H9 (cell line): ENCODE data around the gene UCP2. TPM values are rescaled to one million over a fixed set of nuclear protein-coding genes. Genes with fewer than 3 reads are reported as not detected.

Source experiments
- DNase-seq: peaks from one replicate; pipeline ENCODE4 v3.0.0-alpha.2; 2017
- H2AFZ ChIP-seq: one replicate; pipeline ENCODE4 v1.6.1; 2013; ENCODE audit warnings: mild to moderate bottlenecking, low read length, control low read depth, moderate library complexity
- H2AK5ac ChIP-seq: 2 replicates; pipeline ENCODE4 v1.6.1; 2013; ENCODE audit warnings: low read length, control low read depth, mixed read lengths; ENCODE audit not compliant: insufficient read length
- H2BK120ac ChIP-seq: one replicate; pipeline ENCODE4 v1.6.1; 2013; ENCODE audit warnings: low read depth, mild to moderate bottlenecking, low read length, control low read depth, inconsistent platforms; ENCODE audit not compliant: poor library complexity, severe bottlenecking
- H2BK12ac ChIP-seq: 2 replicates; pipeline ENCODE4 v1.6.1; 2013; ENCODE audit warnings: low read length, control low read depth, mixed read lengths, low read depth; ENCODE audit not compliant: insufficient read length
- H2BK15ac ChIP-seq: 2 replicates; pipeline ENCODE4 v1.6.1; 2013; ENCODE audit warnings: low read depth, low read length, control low read depth
- H2BK20ac ChIP-seq: one replicate; pipeline ENCODE4 v1.6.1; 2013; ENCODE audit warnings: low read depth, mild to moderate bottlenecking, low read length, control low read depth, inconsistent platforms; ENCODE audit not compliant: poor library complexity, severe bottlenecking
- H2BK5ac ChIP-seq: 2 replicates; pipeline ENCODE4 v1.6.1; 2013; ENCODE audit warnings: low read length, control low read depth, mixed read lengths; ENCODE audit not compliant: insufficient read length
- H3K14ac ChIP-seq: 2 replicates; pipeline ENCODE4 v1.6.1; 2013; ENCODE audit warnings: low read length, control low read depth; ENCODE audit not compliant: insufficient read depth
- H3K18ac ChIP-seq: 2 replicates; pipeline ENCODE4 v1.6.1; 2013; ENCODE audit warnings: low read depth, mild to moderate bottlenecking, mixed read lengths, low read length, control low read depth; ENCODE audit not compliant: insufficient read length
- H3K23ac ChIP-seq: 2 replicates; pipeline ENCODE4 v1.6.1; 2013; ENCODE audit warnings: low read length, control low read depth, mixed read lengths, low read depth; ENCODE audit not compliant: insufficient read length
- H3K23me2 ChIP-seq: 2 replicates; pipeline ENCODE4 v1.6.1; 2013; ENCODE audit warnings: low read depth, mild to moderate bottlenecking, mixed read lengths, low read length, control low read depth; ENCODE audit not compliant: insufficient read length, poor library complexity, severe bottlenecking
- H3K27ac ChIP-seq: 2 replicates; pipeline ENCODE4 v1.5.1; 2013; ENCODE audit warnings: low read length, control low read depth, mixed read lengths, low read depth; ENCODE audit not compliant: insufficient read length
- H3K27me3 ChIP-seq: 2 replicates; pipeline ENCODE4 v1.6.1; 2013; ENCODE audit warnings: low read length, control low read depth, inconsistent platforms; ENCODE audit not compliant: insufficient read depth
- H3K4ac ChIP-seq: 2 replicates; pipeline ENCODE4 v1.6.1; 2013; ENCODE audit warnings: low read depth, mild to moderate bottlenecking, control low read depth, inconsistent platforms, low read length, moderate library complexity
- H3K4me1 ChIP-seq: 2 replicates; pipeline ENCODE4 v1.6.1; 2013; ENCODE audit warnings: low read length, control low read depth, inconsistent platforms; ENCODE audit not compliant: insufficient read depth
- H3K4me2 ChIP-seq: 2 replicates; pipeline ENCODE4 v1.6.1; 2013; ENCODE audit warnings: low read length, control low read depth, mixed read lengths; ENCODE audit not compliant: insufficient read length, insufficient read depth
- H3K56ac ChIP-seq: 2 replicates; pipeline ENCODE4 v1.6.1; 2013; ENCODE audit warnings: low read depth, mild to moderate bottlenecking, mixed read lengths, low read length, control low read depth; ENCODE audit not compliant: insufficient read length
- H3K79me1 ChIP-seq: 2 replicates; pipeline ENCODE4 v1.6.1; 2013; ENCODE audit warnings: low read depth, mild to moderate bottlenecking, moderate library complexity, low read length, control low read depth, inconsistent platforms; ENCODE audit not compliant: insufficient read depth, poor library complexity, severe bottlenecking
- H3K79me2 ChIP-seq: 2 replicates; pipeline ENCODE4 v1.6.1; 2013; ENCODE audit warnings: low read length, control low read depth, inconsistent platforms; ENCODE audit not compliant: insufficient read depth
- H3K9ac ChIP-seq: 2 replicates; pipeline ENCODE4 v1.6.1; 2013; ENCODE audit warnings: low read length, control low read depth, mixed read lengths; ENCODE audit not compliant: insufficient read length; ENCODE audit errors: extremely low read depth
- H3K9me3 ChIP-seq: one replicate; pipeline ENCODE4 v1.6.1; 2013; ENCODE audit warnings: low read depth, low read length, inconsistent platforms; ENCODE audit not compliant: control insufficient read depth
- H3T11ph ChIP-seq: one replicate; pipeline ENCODE4 v1.6.1; 2013; ENCODE audit warnings: mild to moderate bottlenecking, low read length, control low read depth, inconsistent platforms
- H4K20me1 ChIP-seq: one replicate; pipeline ENCODE4 v1.6.1; 2013; ENCODE audit not compliant: control insufficient read depth, insufficient read length, insufficient read depth
- H4K5ac ChIP-seq: 2 replicates; pipeline ENCODE4 v1.6.1; 2013; ENCODE audit warnings: low read depth, mild to moderate bottlenecking, mixed read lengths, low read length, control low read depth; ENCODE audit not compliant: insufficient read length
- H4K8ac ChIP-seq: replicated peaks from 2 replicates; pipeline ENCODE4 v1.6.1; 2013; ENCODE audit warnings: low read length, control low read depth, mixed read lengths, low read depth; ENCODE audit not compliant: insufficient read length
- H4K91ac ChIP-seq: 2 replicates; pipeline ENCODE4 v1.6.1; 2013; ENCODE audit warnings: low read depth, mild to moderate bottlenecking, moderate library complexity, mixed read lengths, low read length, control low read depth; ENCODE audit not compliant: insufficient read length
- H3K27ac Mint-ChIP-seq, 3 experiments: 2 replicates in 2 of 3; 3 replicates in 1 of 3; pipeline ENCODE4 v1.8.0; 2020 to 2021; ENCODE audit warnings: mixed read lengths in 3 of 3, mild to moderate bottlenecking in 1 of 3, moderate library complexity in 1 of 3
- H3K27me3 Mint-ChIP-seq: 2 replicates; pipeline ENCODE4 v1.8.0; 2021; ENCODE audit warnings: low read depth, mild to moderate bottlenecking, moderate library complexity, mixed read lengths
- H3K36me3 Mint-ChIP-seq, 3 experiments: 2 replicates in 2 of 3; 3 replicates in 1 of 3; pipeline ENCODE4 v1.8.0; 2020 to 2021; ENCODE audit warnings: low read depth in 3 of 3, mixed read lengths in 3 of 3; ENCODE audit not compliant: insufficient read depth in 1 of 3
- H3K4me1 Mint-ChIP-seq, 2 experiments: 2 replicates each; pipeline ENCODE4 v1.8.0; 2020; ENCODE audit warnings: mixed read lengths in 2 of 2
- H3K4me3 Mint-ChIP-seq, 2 experiments: 2 replicates in 1 of 2; 3 replicates in 1 of 2; pipeline ENCODE4 v1.8.0; 2020 to 2021; ENCODE audit warnings: mild to moderate bottlenecking in 2 of 2, mixed read lengths in 2 of 2, moderate library complexity in 1 of 2
- H3K9me3 Mint-ChIP-seq, 2 experiments: 2 replicates in 1 of 2; 3 replicates in 1 of 2; pipeline ENCODE4 v1.8.0; 2020; ENCODE audit warnings: mild to moderate bottlenecking in 2 of 2, mixed read lengths in 2 of 2, moderate library complexity in 1 of 2
- CTCF ChIP-seq: fragments of 200-600 bp; sonication (generic); conservative IDR thresholded peaks from 3 replicates; pipeline ENCODE4 v1.8.0; 2021; ENCODE audit warnings: antibody characterized with exemption, mild to moderate bottlenecking
- WGBS: extraction: QIAGEN DNeasy Blood & Tissue Kit; methylation state at CpG from one replicate; pipeline ENCODE4 v1.1.7; 2013; ENCODE audit warnings: missing lambda C conversion rate, low lambda C conversion rate, mixed read lengths; ENCODE audit not compliant: insufficient read length; ENCODE audit errors: extremely low coverage; 5-methylcytosine and 5-hydroxymethylcytosine counted together
- total RNA-seq: library from RNA; stranded (reverse); gene quantifications from 2 replicates; pipeline ENCODE4 v1.2.1, GENCODE V29; 2021

Gene UCP2
- total RNA-seq, 1 experiment from 2014 or later = 62.1 TPM

GRCh38 chr11:73949912-73950311 lies 32.7 kb downstream of the UCP2 start:
- H2BK15ac ChIP-seq = no peak overlapping the region
- H3K23ac ChIP-seq = no peak overlapping the region
- no peak overlapping the region for H3K4me2 ChIP-seq
- H3T11ph ChIP-seq = no peak overlapping the region
- no peaks in the 10 kb centered on the region for H3K27me3 ChIP-seq
- no peaks in the 10 kb centered on the region for H3K23me2 ChIP-seq
- no peak overlapping the region for H3K9ac ChIP-seq
- H2BK5ac ChIP-seq = no peak overlapping the region
- DNase-seq = no peak
- Mint-ChIP-seq H3K36me3 (peaks cover 3 to 12% (median 5%) of the 10 kb centered on the region in 3 experiments; a peak in 5 of 7 replicates), H3K27me3 (no peaks in the 10 kb centered on the region; the same call in 1 of the 2 replicates), H3K9me3 (peaks cover 11 to 12% of the 10 kb centered on the region in 2 experiments), H3K27ac (no peak overlapping the region), H3K4me3 (no peak overlapping the region), H3K4me1 (peaks cover 1 to 6% of the 10 kb centered on the region in 2 experiments; a peak in 1 of 4 replicates)
- H3K9me3 ChIP-seq = peaks cover 11% of the 10 kb centered on the region
- H3K27ac ChIP-seq = no peak overlapping the region
- no peaks in the 10 kb centered on the region for H3K79me1 ChIP-seq
- H3K79me2 ChIP-seq = no peaks in the 10 kb centered on the region
- no peak overlapping the region for H4K5ac ChIP-seq
- no peak for TF ChIP-seq CTCF
- H3K18ac ChIP-seq = no peak overlapping the region
- H2BK12ac ChIP-seq = no peak overlapping the region
- H3K4ac ChIP-seq = no peak overlapping the region
- no peaks in the 10 kb centered on the region for H3K4me1 ChIP-seq
- H2AK5ac ChIP-seq = no peak overlapping the region
- H2BK120ac ChIP-seq = no peak overlapping the region
- H2AFZ ChIP-seq = no peak overlapping the region
- no peak overlapping the region for H4K91ac ChIP-seq
- no peak overlapping the region for H4K8ac ChIP-seq
- H2BK20ac ChIP-seq = no peak overlapping the region
- no CpG with 5 or more reads among the region's 5 CpGs for WGBS
- H3K56ac ChIP-seq = no peak overlapping the region
- no peak overlapping the region for H3K14ac ChIP-seq
- no peaks in the 10 kb centered on the region for H4K20me1 ChIP-seq
